HepG2 (cell line): ENCODE data around the gene VMO1. TPM values are rescaled to one million over a fixed set of nuclear protein-coding genes. Genes with fewer than 3 reads are reported as not detected.

Experiments used
- ARNT2 ChIP-seq: sonication (generic); formaldehyde crosslinking; IDR thresholded peaks from 2 replicates; pipeline ENCODE4 v1.8.0; 2022; ENCODE audit warnings: mild to moderate bottlenecking, low read depth, missing genetic modification reagents, moderate library complexity
- BCL6 ChIP-seq: IDR thresholded peaks from 2 replicates; pipeline ENCODE4 v1.6.1; 2016; ENCODE audit warnings: missing genetic modification reagents, missing compliant biosample characterization
- CREM ChIP-seq, 2 experiments: sonication (generic) in 1 of 2; formaldehyde crosslinking in 1 of 2; IDR thresholded peaks; 2 replicates each; pipeline versions ENCODE4 v1.4.0 to v1.6.1; 2016 to 2020; ENCODE audit warnings: antibody characterized with exemption in 1 of 2, mild to moderate bottlenecking in 1 of 2, missing genetic modification reagents in 1 of 2
- DZIP1 ChIP-seq: sonication (generic); formaldehyde crosslinking; IDR thresholded peaks from 2 replicates; pipeline ENCODE4 v1.5.0; 2020; ENCODE audit warnings: mild to moderate bottlenecking, missing genetic modification reagents
- GPBP1L1 ChIP-seq: sonication (generic); formaldehyde crosslinking; IDR thresholded peaks from 2 replicates; pipeline ENCODE4 v1.5.0; 2020; ENCODE audit warnings: mild to moderate bottlenecking, missing genetic modification reagents
- IKZF1 ChIP-seq: fragments of 450-650 bp; IDR thresholded peaks from 2 replicates; pipeline ENCODE4 v1.7.1; 2016
- KAT7 ChIP-seq: IDR thresholded peaks from 2 replicates; pipeline ENCODE4 v1.6.1; 2018; ENCODE audit warnings: borderline replicate concordance, missing compliant biosample characterization
- MIER2 ChIP-seq: IDR thresholded peaks from 2 replicates; pipeline ENCODE4 v1.6.1; 2016; ENCODE audit warnings: missing biosample characterization, missing genetic modification reagents
- MXD1 ChIP-seq: sonication (generic); formaldehyde crosslinking; IDR thresholded peaks from 2 replicates; pipeline ENCODE4 v1.4.0; 2020; ENCODE audit warnings: mild to moderate bottlenecking, missing genetic modification reagents
- NCOA1 ChIP-seq: sonication (generic); formaldehyde crosslinking; IDR thresholded peaks from 2 replicates; pipeline ENCODE4 v1.9.0; 2021; ENCODE audit warnings: missing genetic modification reagents
- NCOA2 ChIP-seq: sonication (generic); formaldehyde crosslinking; IDR thresholded peaks from 2 replicates; pipeline ENCODE4 v1.8.0; 2022; ENCODE audit warnings: inconsistent platforms
- PLSCR1 ChIP-seq: sonication (generic); formaldehyde crosslinking; IDR thresholded peaks from 2 replicates; pipeline ENCODE4 v1.5.0; 2020; ENCODE audit warnings: missing genetic modification reagents, mild to moderate bottlenecking, borderline replicate concordance
- POLR2AphosphoS2 ChIP-seq: IDR thresholded peaks from 2 replicates; pipeline ENCODE4 v1.6.1; 2011; ENCODE audit warnings: low read depth, low read length, improper control_type of control experiment
- RNF2 ChIP-seq: fragments of 450-650 bp; conservative IDR thresholded peaks from 2 replicates; pipeline ENCODE4 v1.6.1; 2016; ENCODE audit warnings: low read depth
- YEATS2 ChIP-seq: sonication (generic); formaldehyde crosslinking; IDR thresholded peaks from 2 replicates; pipeline ENCODE4 v1.4.0; 2020; ENCODE audit warnings: missing genetic modification reagents, borderline replicate concordance
- ZFP62 ChIP-seq: sonication (generic); formaldehyde crosslinking; IDR thresholded peaks from 2 replicates; pipeline ENCODE4 v1.4.0; 2020; ENCODE audit warnings: missing genetic modification reagents
- ZNF274 ChIP-seq: sonication (generic); formaldehyde crosslinking; IDR thresholded peaks from 2 replicates; pipeline ENCODE4 v1.5.1; 2020; ENCODE audit warnings: mild to moderate bottlenecking, missing genetic modification reagents
- ZNF296 ChIP-seq: sonication (generic); formaldehyde crosslinking; conservative IDR thresholded peaks from 2 replicates; pipeline ENCODE4 v1.5.0; 2020; ENCODE audit warnings: mild to moderate bottlenecking, missing genetic modification reagents
- ZNF331 ChIP-seq: sonication (generic); formaldehyde crosslinking; IDR thresholded peaks from 2 replicates; pipeline ENCODE4 v1.4.0; 2020; ENCODE audit warnings: missing genetic modification reagents
- ZNF430 ChIP-seq: sonication (generic); formaldehyde crosslinking; IDR thresholded peaks from 2 replicates; pipeline ENCODE4 v1.9.0; 2021; ENCODE audit warnings: mild to moderate bottlenecking, missing genetic modification reagents
- ZNF460 ChIP-seq: sonication (generic); formaldehyde crosslinking; IDR thresholded peaks from 2 replicates; pipeline ENCODE4 v1.5.1; 2020; ENCODE audit warnings: missing genetic modification reagents, mild to moderate bottlenecking, borderline replicate concordance
- ZNF563 ChIP-seq: sonication (generic); formaldehyde crosslinking; IDR thresholded peaks from 2 replicates; pipeline ENCODE4 v1.8.0; 2022; ENCODE audit warnings: mild to moderate bottlenecking, moderate library complexity, missing genetic modification reagents
- ZNF629 ChIP-seq: sonication (generic); formaldehyde crosslinking; conservative IDR thresholded peaks from 2 replicates; pipeline ENCODE4 v1.5.0; 2020; ENCODE audit warnings: missing genetic modification reagents
- ZNF691 ChIP-seq: sonication (generic); formaldehyde crosslinking; IDR thresholded peaks from 2 replicates; pipeline ENCODE4 v1.4.0; 2020; ENCODE audit warnings: missing genetic modification reagents, low read depth, mild to moderate bottlenecking, borderline replicate concordance
- ZNF776 ChIP-seq: sonication (generic); formaldehyde crosslinking; IDR thresholded peaks from 2 replicates; pipeline ENCODE4 v1.4.0; 2020; ENCODE audit warnings: mild to moderate bottlenecking, missing genetic modification reagents
- ZNF781 ChIP-seq: sonication (generic); formaldehyde crosslinking; IDR thresholded peaks from 2 replicates; pipeline ENCODE4 v1.5.1; 2020; ENCODE audit warnings: borderline replicate concordance, mild to moderate bottlenecking, missing genetic modification reagents; ENCODE audit errors: not compliant biosample characterization
- ZNF782 ChIP-seq: sonication (generic); formaldehyde crosslinking; IDR thresholded peaks from 2 replicates; pipeline ENCODE4 v1.4.0; 2020; ENCODE audit warnings: missing genetic modification reagents, mild to moderate bottlenecking, borderline replicate concordance
- polyA plus RNA-seq, 8 experiments: library from polyadenylated mRNA; depleted of rRNA in 3 of 8; stranded (reverse) in 7 of 8; unstranded in 1 of 8; fragments of >200 nt; fragmentation: Illumina TruSeq in 4 of 8; extraction: Trizol in 4 of 8; gene quantifications; 2 replicates each; pipeline versions ENCODE4 v1.2.1 to v1.2.3, GENCODE V29; 2011 to 2016; ENCODE audit warnings: low read depth in 4 of 8, missing spikeins in 1 of 8, mixed read lengths in 1 of 8; ENCODE audit not compliant: insufficient read depth in 1 of 8
- total RNA-seq, 5 experiments: library from RNA; depleted of rRNA; stranded (reverse); fragments of >200 nt; fragmentation: Illumina TruSeq; extraction: Trizol; gene quantifications; 2 replicates each; pipeline ENCODE4 v1.2.3, GENCODE V29; 2016; ENCODE audit warnings: low read depth in 1 of 5

VMO1 gene
- total and polyA plus RNA-seq, 2 of the 13 experiments (the other 11 are each of a cell fraction or from before 2014, with no cell fraction given): not detected

- TF ChIP-seq ZNF629 (CRISPR knock-in tag) (no peak), BCL6 (CRISPR knock-in tag) (peak; percentile 60; the same call in 1 of the 2 replicates), NCOA2 (CRISPR knock-in tag) (peak; percentile 92), MIER2 (CRISPR knock-in tag) (0 out of 2 replicates have a peak, but pooled peaks have one; percentile 15), ZNF460 (no peak; the same call in none of the 2 replicates), ZNF782 (CRISPR knock-in tag) (no peak), ZNF781 (CRISPR knock-in tag) (no peak), ZNF430 (CRISPR knock-in tag) (peak; percentile 78; the same call in 1 of the 2 replicates), GPBP1L1 (CRISPR knock-in tag) (no peak), ZNF563 (no peak), IKZF1 (no peak), MXD1 (CRISPR knock-in tag) (no peak), YEATS2 (CRISPR knock-in tag) (peak; percentile 61; the same call in 1 of the 2 replicates), CREM (IDR thresholded peaks at IDR 0.05) (peak; percentile 96), CREM (CRISPR knock-in tag; IDR thresholded peaks at IDR 0.05) (no peak), NCOA1 (CRISPR knock-in tag) (no peak), ZNF691 (CRISPR knock-in tag) (peak; percentile 69), KAT7 (peak; percentile 45; the same call in 1 of the 2 replicates), ARNT2 (CRISPR knock-in tag) (no peak), ZNF776 (CRISPR knock-in tag) (no peak), ZNF296 (CRISPR knock-in tag) (no peak), POLR2AphosphoS2 (no peak), DZIP1 (CRISPR knock-in tag) (no peak), PLSCR1 (CRISPR knock-in tag) (no peak), RNF2 (no peak), ZNF274 (CRISPR knock-in tag) (no peak), ZFP62 (no peak), ZNF331 (CRISPR knock-in tag) (peak; percentile 88; the same call in 1 of the 2 replicates)
Measured at GRCh38 chr17:4759776-4760236, 26.4 kb downstream of the VMO1 start (continued).
